A549 (cell line): Measurements from ENCODE around the gene KSR1. TPM values are rescaled to one million over a fixed set of nuclear protein-coding genes. Genes with fewer than 3 reads are reported as not detected.
A peak's percentile ranks its signal among the peaks of the same experiment; 100 is the strongest.

ENCODE experiments used
- ATAC-seq, 2 experiments: fragments of 200-7000 bp in 1 of 2; fragments of >200 bp in 1 of 2; cut with Nextera tagmentation in 1 of 2; cut with Tn5 transposase in 1 of 2; 3 replicates each; pipeline versions ENCODE4 v1.8.0 to v1.9.1; 2018 to 2020; ENCODE audit warnings: mild to moderate bottlenecking in 1 of 2, moderate library complexity in 1 of 2
- CTCF ChIA-PET: fragments of 300-600 bp; sonication (Branson Sonifier 250); formaldehyde crosslinking; extraction: SDS; loops from one replicate; lab custom pipeline; 2021; ENCODE audit warnings: antibody characterized with exemption, inconsistent platforms; lab: Yijun Ruan, JAX
- POLR2A ChIA-PET: fragments of 350-600 bp; formaldehyde crosslinking; extraction: SDS; loops from one replicate; lab custom pipeline; 2021; ENCODE audit warnings: antibody characterized with exemption, inconsistent platforms; lab: Yijun Ruan, JAX
- DNase-seq, 2 experiments: peaks; one replicate each; pipeline versions ENCODE4 v3.0.0 to v3.0.0-alpha.2; 2011 to 2016; ENCODE audit warnings: low read depth in 1 of 2, low spot score in 1 of 2
- FAIRE-seq: peaks from 2 replicates; lab custom pipeline; 2011; peaks lifted over from hg19 to GRCh38; lab: Jason Lieb, UNC
- H3K27ac ChIP-seq, 2 experiments: fragments of >200 bp; sonication (Bioruptor Twin); formaldehyde crosslinking; 3 replicates each; pipeline ENCODE4 v1.5.1; 2016 to 2017
- H3K4me1 ChIP-seq: fragments of >200 bp; sonication (Bioruptor Twin); formaldehyde crosslinking; 3 replicates; pipeline ENCODE4 v1.6.1; 2016
- H3K4me2 ChIP-seq: fragments of >200 bp; sonication (Bioruptor Twin); formaldehyde crosslinking; 3 replicates; pipeline ENCODE4 v1.6.1; 2016
- H3K4me3 ChIP-seq: fragments of >200 bp; sonication (Bioruptor Twin); formaldehyde crosslinking; 3 replicates; pipeline ENCODE4 v1.5.1; 2016
- H3K9me3 ChIP-seq: fragments of >200 bp; sonication (Bioruptor Twin); formaldehyde crosslinking; 3 replicates; pipeline ENCODE4 v1.6.1; 2016
- CEBPB ChIP-seq, 2 experiments: fragments of >200 bp in 1 of 2; sonication (Bioruptor Twin) in 1 of 2; formaldehyde crosslinking in 1 of 2; IDR thresholded peaks; 2 replicates each; pipeline ENCODE4 v1.6.1; 2012 to 2016
- E2F6 ChIP-seq: IDR thresholded peaks from 2 replicates; pipeline ENCODE4 v1.6.1; 2012; ENCODE audit warnings: low read depth, borderline replicate concordance
- EHMT2 ChIP-seq: fragments of 200-600 bp; sonication (generic); IDR thresholded peaks from 2 replicates; pipeline ENCODE4 v1.6.1; 2016; ENCODE audit warnings: antibody characterized with exemption, low read depth, mild to moderate bottlenecking, moderate library complexity
- ELK1 ChIP-seq: fragments of 150-350 bp; IDR thresholded peaks from 2 replicates; pipeline ENCODE4 v1.6.1; 2014; ENCODE audit warnings: low read depth, mild to moderate bottlenecking, low read length
- FOXS1 ChIP-seq: fragments of 250-450 bp; sonication (Bioruptor Pico); IDR thresholded peaks from 2 replicates; pipeline ENCODE4 v1.5.0; 2020; ENCODE audit warnings: mild to moderate bottlenecking, moderate library complexity
- GATA3 ChIP-seq: IDR thresholded peaks from 2 replicates; pipeline ENCODE4 v1.6.1; 2012; ENCODE audit warnings: borderline replicate concordance
- HOXB13 ChIP-seq: fragments of 250-450 bp; sonication (Bioruptor Pico); IDR thresholded peaks from 2 replicates; pipeline ENCODE4 v1.5.0; 2020; ENCODE audit warnings: low read depth, mild to moderate bottlenecking, moderate library complexity
- HOXB5 ChIP-seq: fragments of 250-450 bp; sonication (Bioruptor Pico); IDR thresholded peaks from 2 replicates; pipeline ENCODE4 v1.5.0; 2020; ENCODE audit warnings: mild to moderate bottlenecking, moderate library complexity
- KDM5A ChIP-seq: fragments of 200-600 bp; sonication (generic); IDR thresholded peaks from 2 replicates; pipeline ENCODE4 v1.6.1; 2016; ENCODE audit warnings: antibody characterized with exemption, mild to moderate bottlenecking
- MAZ ChIP-seq: fragments of 150-350 bp; IDR thresholded peaks from 2 replicates; pipeline ENCODE4 v1.6.1; 2014; ENCODE audit warnings: antibody characterized with exemption, low read depth, low read length, borderline replicate concordance
- PBX3 ChIP-seq: IDR thresholded peaks from 2 replicates; pipeline ENCODE4 v1.6.1; 2012
- POLR2AphosphoS2 ChIP-seq: conservative IDR thresholded peaks from 2 replicates; pipeline ENCODE4 v1.6.1; 2012; ENCODE audit warnings: low read length, improper control_type of control experiment, inconsistent platforms
- RAD21 ChIP-seq, 2 experiments: fragments of >200 bp in 1 of 2; sonication (Bioruptor Twin) in 1 of 2; formaldehyde crosslinking in 1 of 2; IDR thresholded peaks in 1 of 2; conservative IDR thresholded peaks in 1 of 2; 2 replicates in 1 of 2; 3 replicates in 1 of 2; pipeline ENCODE4 v1.6.1; 2012 to 2018; ENCODE audit warnings: inconsistent platforms in 1 of 2
- RARB ChIP-seq: fragments of 250-450 bp; sonication (Bioruptor Pico); IDR thresholded peaks from 2 replicates; pipeline ENCODE4 v1.8.0; 2021; ENCODE audit warnings: mild to moderate bottlenecking, moderate library complexity
- RCOR1 ChIP-seq: fragments of 150-350 bp; IDR thresholded peaks from 2 replicates; pipeline ENCODE4 v1.6.1; 2014; ENCODE audit warnings: antibody characterized with exemption, low read length, low read depth
- REST ChIP-seq: fragments of 200-600 bp; sonication (generic); IDR thresholded peaks from 2 replicates; pipeline ENCODE4 v1.6.1; 2016; ENCODE audit warnings: antibody characterized with exemption, mild to moderate bottlenecking, moderate library complexity
- RFX5 ChIP-seq: fragments of 450-650 bp; IDR thresholded peaks from 2 replicates; pipeline ENCODE4 v1.7.1; 2014; ENCODE audit warnings: antibody characterized with exemption, mild to moderate bottlenecking, moderate library complexity
- TFCP2L1 ChIP-seq: fragments of 250-450 bp; sonication (Bioruptor Pico); IDR thresholded peaks from 2 replicates; pipeline ENCODE4 v1.5.0; 2021; ENCODE audit warnings: mild to moderate bottlenecking
- USF2 ChIP-seq: fragments of 450-650 bp; IDR thresholded peaks from 2 replicates; pipeline ENCODE4 v1.6.1; 2014; ENCODE audit warnings: antibody characterized with exemption
- WGBS: methylation state at CpG from one replicate; pipeline ENCODE4 v1.1.6; 2017; ENCODE audit errors: missing lambda C conversion rate; 5-methylcytosine and 5-hydroxymethylcytosine counted together
- polyA plus RNA-seq, 4 experiments: library from polyadenylated mRNA; depleted of rRNA in 3 of 4; stranded (reverse); fragments of >200 nt; fragmentation: RNase III in 1 of 4; extraction: RNeasy Plus Mini Kit Qiagen cat#74134 plus additional on column Dnase treatment in 1 of 4; gene quantifications; 2 replicates in 3 of 4; 3 replicates in 1 of 4; pipeline ENCODE4 v1.2.3, GENCODE V29; 2011 to 2017
- TF ChIP-seq, protein P1 (sequence below): fragments of 250-450 bp; sonication (Bioruptor Pico); IDR thresholded peaks from 2 replicates; pipeline ENCODE4 v1.5.0; 2020; ENCODE audit warnings: low read depth, mild to moderate bottlenecking, moderate library complexity

The KSR1 gene
- polyA plus RNA-seq, 2 of the 4 experiments (the other 2 are of a cell fraction) = 13.3 to 14.6 TPM

- TF ChIP-seq E2F6 (no peak), TFCP2L1 (CRISPR knock-in tag) (no peak), FOXS1 (CRISPR knock-in tag) (no peak)
- TF ChIP-seq, protein P1, sequence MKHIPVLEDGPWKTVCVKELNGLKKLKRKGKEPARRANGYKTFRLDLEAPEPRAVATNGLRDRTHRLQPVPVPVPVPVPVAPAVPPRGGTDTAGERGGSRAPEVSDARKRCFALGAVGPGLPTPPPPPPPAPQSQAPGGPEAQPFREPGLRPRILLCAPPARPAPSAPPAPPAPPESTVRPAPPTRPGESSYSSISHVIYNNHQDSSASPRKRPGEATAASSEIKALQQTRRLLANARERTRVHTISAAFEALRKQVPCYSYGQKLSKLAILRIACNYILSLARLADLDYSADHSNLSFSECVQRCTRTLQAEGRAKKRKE (CRISPR knock-in tag) = no peak
These were observed 124.8 kb downstream of the KSR1 start (continued) for GRCh38 chr17:27581016-27581415.

GRCh38 chr17:27582696-27583095 lies 126.4 kb downstream of the KSR1 start:
- H3K4me3 ChIP-seq = no peak overlapping the region
- DNase-seq (no peak), ATAC-seq (no peak), FAIRE-seq (no peak)
- peaks cover 47% of the 10 kb centered on the region for H3K4me1 ChIP-seq
- no peak for TF ChIP-seq POLR2AphosphoS2
- TF ChIP-seq RAD21 (conservative IDR thresholded peaks at IDR 0.05 in 1 of 2, IDR thresholded peaks at IDR 0.05 in 1 of 2) = no peak
- TF ChIP-seq RFX5 = no peak
- TF ChIP-seq PBX3 = no peak
- H3K4me2 ChIP-seq = no peak overlapping the region
- ChIA-PET CTCF (interaction anchor here (0.6 to 25.8 kb wide), 5 partner anchors 10 to 201 kb away, joined by 3 to 523 read pairs (median 4); no protein-coding TSS in a partner anchor), POLR2A (no interaction called here)
- no peak overlapping the region for H3K27ac ChIP-seq
- H3K9me3 ChIP-seq = no peaks in the 10 kb centered on the region
- WGBS = 92% methylated on average over 7 of the region's 18 CpGs

- no peaks in the 10 kb centered on the region for H3K9me3 ChIP-seq
- no peak overlapping the region for H3K4me3 ChIP-seq
- H3K4me1 ChIP-seq = peaks cover 27% of the 10 kb centered on the region
- no peak for FAIRE-seq
- peak overlapping the region; percentile 37 to 74; a peak in 5 of 6 replicates for H3K27ac ChIP-seq
- no peak for DNase-seq
- H3K4me2 ChIP-seq = no peak overlapping the region
- ATAC-seq = no peak
- CTCF ChIA-PET = interaction anchor here (0.8 to 25.8 kb wide), 9 partner anchors 10 to 91 kb away, joined by 3 to 523 read pairs (median 4); no protein-coding TSS in a partner anchor
- 84% methylated on average over 9 of the region's 9 CpGs for WGBS
- no peak for TF ChIP-seq MAZ
- TF ChIP-seq FOXS1 (CRISPR knock-in tag) = no peak
- no peak for TF ChIP-seq REST
- TF ChIP-seq KDM5A = no peak
- no peak for TF ChIP-seq ELK1
- no peak for TF ChIP-seq RFX5
- TF ChIP-seq, protein P1 (CRISPR knock-in tag) = no peak
- no peak for TF ChIP-seq EHMT2
- no peak for TF ChIP-seq CEBPB (IDR thresholded peaks at IDR 0.05)
- no peak for TF ChIP-seq HOXB5 (CRISPR knock-in tag)
- no peak for TF ChIP-seq RCOR1
- TF ChIP-seq GATA3 = no peak
- no peak for TF ChIP-seq RARB (CRISPR knock-in tag)
- TF ChIP-seq USF2 = no peak
- no peak for TF ChIP-seq HOXB13 (CRISPR knock-in tag)
- no peak for TF ChIP-seq POLR2AphosphoS2
- TF ChIP-seq, all 56 proteins: peak for 0
- POLR2A ChIA-PET = no interaction called here
These were observed 129.0 kb downstream of the KSR1 start for GRCh38 chr17:27585153-27585681.
